Measurements from ENCODE around the gene ZNF609. TPM values are rescaled to one million over a fixed set of nuclear protein-coding genes. Genes with fewer than 3 reads are reported as not detected.

The ZNF609 gene
- total and polyA plus RNA-seq, 4 donors, result 4.6 to 18.1 (median 8.0) TPM

DNA sequence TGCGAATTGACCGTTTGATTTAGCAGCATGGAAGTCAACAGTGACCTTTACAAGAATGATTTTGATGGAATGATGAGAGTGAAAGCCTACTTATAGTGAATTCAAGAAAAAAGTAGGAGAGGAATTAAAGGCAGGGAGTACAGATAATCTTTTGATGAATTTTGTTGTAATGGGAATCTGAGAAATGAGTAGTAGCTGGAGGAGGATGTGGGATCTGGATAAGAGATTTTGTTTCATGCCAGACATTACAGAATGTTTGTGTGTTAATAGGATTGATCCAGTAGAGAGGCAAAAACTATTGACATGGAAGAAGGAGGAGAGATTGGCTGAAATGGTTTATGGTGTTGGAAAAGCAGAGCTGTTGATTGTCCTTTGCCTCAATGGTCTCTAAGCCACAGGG lies 17.4 kb upstream of the ZNF609 start (continued):
- TF ChIP-seq, protein P1, sequence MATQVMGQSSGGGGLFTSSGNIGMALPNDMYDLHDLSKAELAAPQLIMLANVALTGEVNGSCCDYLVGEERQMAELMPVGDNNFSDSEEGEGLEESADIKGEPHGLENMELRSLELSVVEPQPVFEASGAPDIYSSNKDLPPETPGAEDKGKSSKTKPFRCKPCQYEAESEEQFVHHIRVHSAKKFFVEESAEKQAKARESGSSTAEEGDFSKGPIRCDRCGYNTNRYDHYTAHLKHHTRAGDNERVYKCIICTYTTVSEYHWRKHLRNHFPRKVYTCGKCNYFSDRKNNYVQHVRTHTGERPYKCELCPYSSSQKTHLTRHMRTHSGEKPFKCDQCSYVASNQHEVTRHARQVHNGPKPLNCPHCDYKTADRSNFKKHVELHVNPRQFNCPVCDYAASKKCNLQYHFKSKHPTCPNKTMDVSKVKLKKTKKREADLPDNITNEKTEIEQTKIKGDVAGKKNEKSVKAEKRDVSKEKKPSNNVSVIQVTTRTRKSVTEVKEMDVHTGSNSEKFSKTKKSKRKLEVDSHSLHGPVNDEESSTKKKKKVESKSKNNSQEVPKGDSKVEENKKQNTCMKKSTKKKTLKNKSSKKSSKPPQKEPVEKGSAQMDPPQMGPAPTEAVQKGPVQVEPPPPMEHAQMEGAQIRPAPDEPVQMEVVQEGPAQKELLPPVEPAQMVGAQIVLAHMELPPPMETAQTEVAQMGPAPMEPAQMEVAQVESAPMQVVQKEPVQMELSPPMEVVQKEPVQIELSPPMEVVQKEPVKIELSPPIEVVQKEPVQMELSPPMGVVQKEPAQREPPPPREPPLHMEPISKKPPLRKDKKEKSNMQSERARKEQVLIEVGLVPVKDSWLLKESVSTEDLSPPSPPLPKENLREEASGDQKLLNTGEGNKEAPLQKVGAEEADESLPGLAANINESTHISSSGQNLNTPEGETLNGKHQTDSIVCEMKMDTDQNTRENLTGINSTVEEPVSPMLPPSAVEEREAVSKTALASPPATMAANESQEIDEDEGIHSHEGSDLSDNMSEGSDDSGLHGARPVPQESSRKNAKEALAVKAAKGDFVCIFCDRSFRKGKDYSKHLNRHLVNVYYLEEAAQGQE (IDR thresholded peaks at IDR 0.05), result no peak
- no peak for TF ChIP-seq SP1 (IDR thresholded peaks at IDR 0.05)
- TF ChIP-seq EGR1 (IDR thresholded peaks at IDR 0.05; ENCODE audit: low read depth in 2 of 2), result no peak

DNA sequence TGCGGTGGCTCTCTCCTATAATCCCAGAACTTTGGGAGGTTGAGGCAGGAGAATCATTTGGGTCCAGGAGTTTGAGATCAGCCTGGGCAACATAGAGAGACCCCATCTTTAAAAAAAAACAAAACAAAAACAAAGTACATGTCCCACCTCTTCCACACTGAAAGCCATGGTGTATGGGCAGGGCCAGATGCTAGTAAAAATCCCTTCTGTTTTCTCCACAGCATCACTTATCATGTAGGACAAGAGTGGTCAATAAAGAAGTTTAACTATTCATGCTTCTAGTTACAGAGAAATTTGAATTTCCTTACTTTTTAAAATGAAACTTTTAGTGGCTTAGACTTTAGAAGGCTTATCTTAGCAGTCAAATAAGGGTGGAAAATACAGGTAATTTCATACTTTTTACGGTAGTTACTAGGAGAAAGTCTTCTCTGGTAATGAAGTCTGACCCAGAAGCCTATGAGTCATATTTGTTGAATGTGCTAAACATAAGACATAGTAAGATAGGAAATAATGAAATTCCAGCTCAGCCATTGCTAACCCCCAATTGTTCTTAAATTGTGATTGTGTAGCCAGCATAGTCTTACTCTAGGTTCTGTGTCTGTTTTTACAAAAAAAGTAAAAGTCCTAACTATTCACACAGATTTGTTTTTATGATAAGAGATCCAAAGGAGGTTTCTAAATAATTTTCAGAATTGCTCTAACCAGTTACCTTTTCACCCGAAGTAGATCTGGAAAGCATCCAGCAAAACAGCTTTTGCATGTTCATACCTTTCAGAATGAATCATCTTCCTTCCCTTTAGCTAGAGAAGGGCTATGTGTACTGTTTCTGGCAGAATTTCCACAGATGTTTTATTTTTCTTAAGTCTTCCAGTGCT lies 16.4 kb upstream of the ZNF609 start:
- H3K9ac ChIP-seq (ENCODE audit: low read depth in 1 of 2, low read length in 2 of 2), result no peak overlapping the region
- peak; percentile 25 to 37 for TF ChIP-seq JUND (IDR thresholded peaks at IDR 0.05)
- no peak for TF ChIP-seq HNF4A (conservative IDR thresholded peaks at IDR 0.05)
- TF ChIP-seq RXRA (IDR thresholded peaks at IDR 0.05), result no peak

DNA sequence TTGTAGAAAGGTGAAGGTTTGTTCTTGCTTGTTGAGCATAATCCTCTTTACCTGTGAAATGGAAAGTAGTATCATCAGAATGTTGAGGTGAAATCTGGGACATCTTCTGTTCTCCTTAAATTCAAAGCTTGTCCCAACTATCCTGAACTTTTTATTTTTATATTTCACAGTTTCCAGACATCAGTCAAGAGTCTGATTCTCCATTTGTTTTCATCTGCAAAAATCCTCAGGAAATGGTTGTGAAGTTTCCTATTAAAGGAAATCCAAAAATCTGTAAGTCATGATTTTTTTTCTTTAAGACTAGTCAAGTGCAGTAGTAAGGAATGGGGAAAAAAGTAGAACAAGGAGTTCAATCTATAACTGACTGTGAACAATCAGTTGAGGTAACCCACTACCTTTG lies 15.5 kb upstream of the ZNF609 start:
- Histone ChIP-seq H3K4me1 (ENCODE audit: control insufficient read depth in 4 of 4, insufficient read depth in 4 of 4, low read length in 3 of 4) (peaks cover 0 to 7% (median 0%) of the 10 kb centered on the region in 4 donors), H3K27me3 (ENCODE audit: control insufficient read depth in 4 of 4, insufficient read depth in 4 of 4, low read length in 3 of 4) (no peaks in the 10 kb centered on the region), H3K9ac (ENCODE audit: low read depth in 1 of 2, low read length in 2 of 2) (no peak overlapping the region), H3K4me3 (ENCODE audit: low read depth in 1 of 3, low read length in 3 of 3) (no peak overlapping the region), H3K9me3 (ENCODE audit: control insufficient read depth in 4 of 4, low read length in 3 of 4) (no peaks in the 10 kb centered on the region), H3K27ac (ENCODE audit: low read depth in 1 of 2, low read length in 2 of 2) (no peak overlapping the region), H3K36me3 (ENCODE audit: control insufficient read depth in 4 of 4, insufficient read depth in 3 of 4, low read depth in 1 of 4, low read length in 3 of 4) (peaks cover 0 to 3% (median 2%) of the 10 kb centered on the region in 4 donors)
- TF ChIP-seq, protein P2, sequence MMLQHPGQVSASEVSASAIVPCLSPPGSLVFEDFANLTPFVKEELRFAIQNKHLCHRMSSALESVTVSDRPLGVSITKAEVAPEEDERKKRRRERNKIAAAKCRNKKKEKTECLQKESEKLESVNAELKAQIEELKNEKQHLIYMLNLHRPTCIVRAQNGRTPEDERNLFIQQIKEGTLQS (IDR thresholded peaks at IDR 0.05), result no peak
- TF ChIP-seq FOXA1 (IDR thresholded peaks at IDR 0.05) (no peak), TAF1 (conservative IDR thresholded peaks at IDR 0.05) (no peak), HNF4A (conservative IDR thresholded peaks at IDR 0.05) (no peak), GABPA (IDR thresholded peaks at IDR 0.05 in 1 of 2, conservative IDR thresholded peaks at IDR 0.05 in 1 of 2) (no peak), EGR1 (IDR thresholded peaks at IDR 0.05; ENCODE audit: low read depth in 2 of 2) (no peak), FOXA2 (IDR thresholded peaks at IDR 0.05) (no peak), NR2F2 (IDR thresholded peaks at IDR 0.05) (no peak), YY1 (IDR thresholded peaks at IDR 0.05) (no peak)
- DNase-seq (ENCODE audit: low spot score), result no peak

More for the DNA sequence above, 16.4 kb upstream of the ZNF609 start:
- no peak for DNase-seq (ENCODE audit: low spot score)
- H3K27ac ChIP-seq (ENCODE audit: low read depth in 1 of 2, low read length in 2 of 2), result no peak overlapping the region
- 68% methylated on average over 3 of the region's 3 CpGs for WGBS
- peaks cover 0 to 7% (median 0%) of the 10 kb centered on the region in 4 donors for H3K4me1 ChIP-seq (ENCODE audit: control insufficient read depth in 4 of 4, insufficient read depth in 4 of 4, low read length in 3 of 4)
- peaks cover 0 to 3% (median under 1%) of the 10 kb centered on the region in 4 donors for H3K36me3 ChIP-seq (ENCODE audit: control insufficient read depth in 4 of 4, insufficient read depth in 3 of 4, low read depth in 1 of 4, low read length in 3 of 4)
- H3K4me3 ChIP-seq (ENCODE audit: low read depth in 1 of 3, low read length in 3 of 3), result no peak overlapping the region
- H3K9me3 ChIP-seq (ENCODE audit: control insufficient read depth in 4 of 4, low read length in 3 of 4), result no peaks in the 10 kb centered on the region
- no peaks in the 10 kb centered on the region for H3K27me3 ChIP-seq (ENCODE audit: control insufficient read depth in 4 of 4, insufficient read depth in 4 of 4, low read length in 3 of 4)

Data from liver (tissue), 9 donors.